Measurements from ENCODE around the gene SMYD2. TPM values are rescaled to one million over a fixed set of nuclear protein-coding genes. Genes with fewer than 3 reads are reported as not detected.
A peak's percentile ranks its signal among the peaks of the same experiment; 100 is the strongest.

The SMYD2 gene
- total RNA-seq, 2 donors from 2014 or later: 13.8 to 22.4 TPM

DNA sequence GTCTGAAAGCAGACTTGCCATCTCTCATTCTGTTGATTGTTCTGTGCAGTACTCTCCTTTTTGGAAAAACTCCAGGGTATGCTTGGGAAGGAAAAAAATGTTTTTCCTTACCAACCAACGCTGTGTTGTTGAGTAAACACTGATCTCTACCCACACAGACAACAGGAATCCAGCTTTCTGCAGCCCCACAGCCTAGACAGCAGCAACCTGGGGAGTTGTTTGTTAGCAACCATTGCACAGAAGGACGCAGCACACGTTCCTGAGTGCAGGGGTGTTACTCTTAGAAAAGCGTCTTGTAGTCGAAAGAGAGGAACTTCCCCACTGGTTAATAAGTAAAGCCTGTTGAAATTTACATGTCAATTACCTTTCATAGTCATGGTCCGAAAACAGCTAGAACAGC lies 56.6 kb downstream of the SMYD2 start:
- peak; percentile 45 for DNase-seq
- 71 to 74% methylated on average over 5 to 6 of the region's 6 CpGs for WGBS, 2 experiments (ENCODE audit: insufficient coverage in 1 of 2, insufficient read length in 1 of 2)
- Mint-ChIP-seq H3K36me3 (ENCODE audit: low read depth) (peaks cover 22% of the 10 kb centered on the region), H3K9me3 (no peaks in the 10 kb centered on the region), H3K27ac (peak overlapping the region; percentile 39), H3K27me3 (ENCODE audit: insufficient read depth) (no peaks in the 10 kb centered on the region), H3K4me3 (no peak overlapping the region), H3K4me1 (peaks cover 10% of the 10 kb centered on the region)
- TF ChIP-seq, protein P1, sequence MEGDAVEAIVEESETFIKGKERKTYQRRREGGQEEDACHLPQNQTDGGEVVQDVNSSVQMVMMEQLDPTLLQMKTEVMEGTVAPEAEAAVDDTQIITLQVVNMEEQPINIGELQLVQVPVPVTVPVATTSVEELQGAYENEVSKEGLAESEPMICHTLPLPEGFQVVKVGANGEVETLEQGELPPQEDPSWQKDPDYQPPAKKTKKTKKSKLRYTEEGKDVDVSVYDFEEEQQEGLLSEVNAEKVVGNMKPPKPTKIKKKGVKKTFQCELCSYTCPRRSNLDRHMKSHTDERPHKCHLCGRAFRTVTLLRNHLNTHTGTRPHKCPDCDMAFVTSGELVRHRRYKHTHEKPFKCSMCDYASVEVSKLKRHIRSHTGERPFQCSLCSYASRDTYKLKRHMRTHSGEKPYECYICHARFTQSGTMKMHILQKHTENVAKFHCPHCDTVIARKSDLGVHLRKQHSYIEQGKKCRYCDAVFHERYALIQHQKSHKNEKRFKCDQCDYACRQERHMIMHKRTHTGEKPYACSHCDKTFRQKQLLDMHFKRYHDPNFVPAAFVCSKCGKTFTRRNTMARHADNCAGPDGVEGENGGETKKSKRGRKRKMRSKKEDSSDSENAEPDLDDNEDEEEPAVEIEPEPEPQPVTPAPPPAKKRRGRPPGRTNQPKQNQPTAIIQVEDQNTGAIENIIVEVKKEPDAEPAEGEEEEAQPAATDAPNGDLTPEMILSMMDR (conservative IDR thresholded peaks at IDR 0.05): no peak
- H3K9ac ChIP-seq (ENCODE audit: extremely low read depth, low read length, poor library complexity, severe bottlenecking): no peak overlapping the region
- H3K36me3 ChIP-seq (ENCODE audit: control insufficient read depth, insufficient read depth, low read length): peaks cover 20% of the 10 kb centered on the region
- H3K27me3 ChIP-seq (ENCODE audit: control insufficient read depth, insufficient read depth, low read length, poor library complexity, severe bottlenecking): no peaks in the 10 kb centered on the region
- H3K4me3 ChIP-seq (ENCODE audit: low read length): no peak overlapping the region
- H3K9me3 ChIP-seq (ENCODE audit: control insufficient read depth, low read length): no peaks in the 10 kb centered on the region
- H3K27ac ChIP-seq (ENCODE audit: low read depth, low read length): peak overlapping the region; percentile 14
- H3K4me1 ChIP-seq (ENCODE audit: control insufficient read depth, insufficient read depth, low read length): no peaks in the 10 kb centered on the region

DNA sequence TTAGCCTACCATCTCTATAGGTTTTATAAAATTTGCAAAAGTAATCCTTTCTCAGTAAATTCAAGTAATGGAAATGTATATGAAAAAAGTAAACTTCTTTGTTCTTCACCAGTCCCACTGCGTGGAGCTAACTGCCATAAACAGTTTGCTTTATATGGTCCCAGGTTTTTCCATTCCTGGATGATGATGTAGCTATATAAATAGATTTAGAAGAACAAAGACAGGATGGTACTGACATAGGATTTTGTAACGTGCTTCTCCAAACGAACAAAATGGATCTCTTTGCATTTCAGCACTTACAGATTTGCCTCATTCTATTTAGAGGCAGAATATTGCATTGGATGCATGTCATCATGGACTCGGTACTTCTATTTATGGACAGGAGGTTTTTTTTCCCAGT lies 57.3 kb downstream of the SMYD2 start:
- Mint-ChIP-seq H3K4me3 (no peak overlapping the region), H3K27me3 (ENCODE audit: insufficient read depth) (no peaks in the 10 kb centered on the region), H3K27ac (no peak overlapping the region), H3K36me3 (ENCODE audit: low read depth) (peaks cover 29% of the 10 kb centered on the region), H3K9me3 (no peaks in the 10 kb centered on the region), H3K4me1 (peaks cover 8% of the 10 kb centered on the region)
- Histone ChIP-seq H3K36me3 (ENCODE audit: control insufficient read depth, insufficient read depth, low read length) (peaks cover 24% of the 10 kb centered on the region), H3K9me3 (ENCODE audit: control insufficient read depth, low read length) (no peaks in the 10 kb centered on the region), H3K4me1 (ENCODE audit: control insufficient read depth, insufficient read depth, low read length) (no peaks in the 10 kb centered on the region), H3K4me3 (ENCODE audit: low read length) (no peak overlapping the region), H3K9ac (ENCODE audit: extremely low read depth, low read length, poor library complexity, severe bottlenecking) (no peak overlapping the region), H3K27ac (ENCODE audit: low read depth, low read length) (no peak overlapping the region), H3K27me3 (ENCODE audit: control insufficient read depth, insufficient read depth, low read length, poor library complexity, severe bottlenecking) (no peaks in the 10 kb centered on the region)
- WGBS, 2 experiments (ENCODE audit: insufficient coverage in 1 of 2, insufficient read length in 1 of 2): 95 to 100% methylated on average over 4 of the region's 4 CpGs
- TF ChIP-seq, protein P1 (conservative IDR thresholded peaks at IDR 0.05): no peak
- DNase-seq: no peak

DNA sequence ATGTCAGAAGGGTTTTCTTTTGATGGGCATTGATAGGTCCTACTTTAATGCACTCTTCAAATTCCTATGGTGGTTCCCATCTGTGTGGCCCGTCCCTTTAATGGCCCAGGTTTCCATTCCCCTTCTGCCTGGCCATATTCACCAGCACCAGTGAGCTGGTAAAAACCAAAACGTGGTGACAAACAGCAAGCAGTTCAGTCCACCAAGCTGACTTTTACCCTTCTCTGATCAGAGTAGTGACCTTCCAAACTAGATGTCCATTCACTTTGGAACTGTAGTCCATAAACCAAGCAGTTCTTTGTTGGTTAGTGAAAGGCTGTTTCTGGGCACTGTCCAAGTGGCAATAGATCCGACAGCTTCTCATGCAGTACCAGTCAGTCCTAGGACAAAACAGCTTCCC lies 60.5 kb downstream of the SMYD2 start:
- no peak overlapping the region for H3K27ac ChIP-seq (ENCODE audit: low read depth, low read length)
- no peak overlapping the region for H3K4me3 ChIP-seq (ENCODE audit: low read length)
- H3K9me3 ChIP-seq (ENCODE audit: control insufficient read depth, low read length): peaks cover 26% of the 10 kb centered on the region
- no peak overlapping the region for H3K27ac Mint-ChIP-seq
- no peaks in the 10 kb centered on the region for H3K27me3 Mint-ChIP-seq (ENCODE audit: insufficient read depth)
- DNase-seq: no peak
- peaks cover 47% of the 10 kb centered on the region for H3K36me3 ChIP-seq (ENCODE audit: control insufficient read depth, insufficient read depth, low read length)
- WGBS, 2 experiments (ENCODE audit: insufficient coverage in 1 of 2, insufficient read length in 1 of 2): 90 to 100% methylated on average over 1 to 3 of the region's 3 CpGs
- H3K9me3 Mint-ChIP-seq: peaks cover 22% of the 10 kb centered on the region
- no peaks in the 10 kb centered on the region for H3K4me1 ChIP-seq (ENCODE audit: control insufficient read depth, insufficient read depth, low read length)
- peaks cover 47% of the 10 kb centered on the region for H3K36me3 Mint-ChIP-seq (ENCODE audit: low read depth)
- H3K9ac ChIP-seq (ENCODE audit: extremely low read depth, low read length, poor library complexity, severe bottlenecking): no peak overlapping the region
- H3K4me1 Mint-ChIP-seq: peaks cover 4% of the 10 kb centered on the region
- H3K27me3 ChIP-seq (ENCODE audit: control insufficient read depth, insufficient read depth, low read length, poor library complexity, severe bottlenecking): no peaks in the 10 kb centered on the region
- TF ChIP-seq, protein P1 (conservative IDR thresholded peaks at IDR 0.05): no peak
- H3K4me3 Mint-ChIP-seq: no peak overlapping the region

Data from endodermal cell (in vitro differentiated cells).